ENCODE data around the gene NKX1-2. TPM values are rescaled to one million over a fixed set of nuclear protein-coding genes. Genes with fewer than 3 reads are reported as not detected.

Gene NKX1-2
- total and polyA plus RNA-seq, 2 of the 4 experiments (the other 2 are of a cell fraction) = not detected

DNA sequence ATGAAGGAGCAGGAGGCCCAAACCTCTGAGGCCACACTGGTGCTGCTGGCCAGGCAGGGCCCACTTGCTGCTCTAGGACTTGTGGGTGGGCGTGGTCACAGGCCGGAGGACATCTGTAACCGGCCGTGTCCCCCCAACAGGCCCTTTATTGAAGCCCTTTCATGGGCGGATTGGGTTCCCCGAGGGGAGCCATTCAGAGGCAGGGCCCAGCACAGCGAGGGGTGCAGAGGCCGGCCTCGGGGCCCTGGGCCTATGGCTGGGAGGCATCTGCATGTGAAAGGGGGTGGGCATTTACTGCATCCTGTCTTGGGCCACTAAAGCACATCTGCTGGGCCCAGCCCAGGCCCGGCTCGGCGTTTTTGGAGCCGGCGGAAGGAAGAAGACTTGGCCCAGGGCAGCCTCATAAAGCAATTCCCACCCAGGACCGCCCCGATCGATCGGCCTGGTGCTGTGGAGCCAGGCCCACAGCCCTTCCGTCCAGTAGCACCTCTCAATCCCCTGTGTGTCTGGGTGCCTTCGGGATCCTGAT is 20.2 kb upstream of the NKX1-2 start:
- POLR2A ChIA-PET (ENCODE audit: unreplicated experiment) = no interaction called here

More for the DNA sequence above, 20.2 kb upstream of the NKX1-2 start:
- Histone ChIP-seq H3K9me3 (ENCODE audit: control insufficient read depth, insufficient read depth, low read length) (no peaks in the 10 kb centered on the region), H3K4me1 (ENCODE audit: control insufficient read depth, insufficient read depth, low read length) (no peaks in the 10 kb centered on the region), H2BK5ac (ENCODE audit: low read depth, low read length, poor library complexity, severe bottlenecking) (no peak overlapping the region), H2BK120ac (ENCODE audit: low read depth, low read length) (no peak overlapping the region), H3K4ac (ENCODE audit: low read depth, low read length) (no peak overlapping the region), H4K20me1 (ENCODE audit: insufficient read depth, low read length) (no peaks in the 10 kb centered on the region; the same call in 1 of the 2 replicates), H2BK20ac (ENCODE audit: low read depth, low read length) (no peak overlapping the region), H4K5ac (ENCODE audit: low read depth, low read length) (no peak overlapping the region), H3K23ac (ENCODE audit: low read depth, low read length) (no peak overlapping the region), H4K91ac (ENCODE audit: insufficient read depth, low read depth, low read length) (no peak overlapping the region), H3K27me3 (ENCODE audit: control insufficient read depth, insufficient read depth, low read length) (no peaks in the 10 kb centered on the region), H3K4me3 (ENCODE audit: insufficient read depth, low read depth, low read length) (no peak overlapping the region), H3K14ac (replicated peaks; ENCODE audit: low read depth, low read length) (no peak overlapping the region), H3K9me1 (ENCODE audit: insufficient read depth, low read length) (no peaks in the 10 kb centered on the region), H2AFZ (replicated peaks; ENCODE audit: low read length, poor library complexity) (no peak overlapping the region), H2AK5ac (ENCODE audit: low read depth, low read length) (no peak overlapping the region), H2AK9ac (replicated peaks; ENCODE audit: low read depth, low read length, poor library complexity) (no peak overlapping the region), H3K36me3 (ENCODE audit: control insufficient read depth, insufficient read depth, low read length) (no peaks in the 10 kb centered on the region), H3K56ac (ENCODE audit: extremely low read depth, insufficient read depth, low read length) (no peak overlapping the region), H2BK15ac (ENCODE audit: low read depth, low read length) (no peak overlapping the region), H3K18ac (ENCODE audit: low read depth, low read length) (no peak overlapping the region), H3K9ac (ENCODE audit: low read depth, low read length) (no peak overlapping the region), H3K4me2 (ENCODE audit: low read depth, low read length) (no peak overlapping the region), H4K8ac (ENCODE audit: low read depth in 2 of 2, low read length in 2 of 2) (no peak overlapping the region), H3K79me1 (ENCODE audit: low read depth in 1 of 2, low read length in 2 of 2) (no peaks in the 10 kb centered on the region), H3K27ac (ENCODE audit: insufficient read depth, low read length) (no peak overlapping the region)
- ATAC-seq (ENCODE audit: low read depth) (no peak), DNase-seq (no peak)
- CTCF ChIA-PET = no interaction called here
- WGBS, 2 experiments (ENCODE audit: extremely low coverage in 2 of 2, insufficient read length in 1 of 2) = 66% methylated on average over 7 of the region's 20 CpGs; no CpG with 5 or more reads in 1 of the 2 experiments
- no TSS peak for BruUV-seq (replicated peaks)
- intact Hi-C loops (cut with micrococcal nuclease) = no loop called here
- TF ChIP-seq NFE2L2 (IDR thresholded peaks at IDR 0.05; ENCODE audit: low read depth, low read length) (no peak), MAFK (IDR thresholded peaks at IDR 0.05; ENCODE audit: low read depth, low read length) (no peak), MAZ (IDR thresholded peaks at IDR 0.05; ENCODE audit: borderline replicate concordance, low read depth, low read length) (no peak), RAD21 (IDR thresholded peaks at IDR 0.05; ENCODE audit: low read length) (no peak), RFX5 (IDR thresholded peaks at IDR 0.05; ENCODE audit: low read depth, low read length) (no peak), CHD1 (IDR thresholded peaks at IDR 0.05; ENCODE audit: low read depth, low read length) (no peak), FOS (IDR thresholded peaks at IDR 0.05; ENCODE audit: low read depth, low read length) (no peak), RCOR1 (IDR thresholded peaks at IDR 0.05; ENCODE audit: insufficient replicate concordance, low read length) (no peak), POLR2A (IDR thresholded peaks at IDR 0.05; ENCODE audit: low read depth, low read length) (no peak), SMC3 (IDR thresholded peaks at IDR 0.05; ENCODE audit: low read depth, low read length) (no peak), CEBPB (IDR thresholded peaks at IDR 0.05; ENCODE audit: low read depth, low read length) (no peak), MXI1 (IDR thresholded peaks at IDR 0.05; ENCODE audit: borderline replicate concordance, low read depth, low read length) (no peak)
- TF ChIP-seq, protein P1, sequence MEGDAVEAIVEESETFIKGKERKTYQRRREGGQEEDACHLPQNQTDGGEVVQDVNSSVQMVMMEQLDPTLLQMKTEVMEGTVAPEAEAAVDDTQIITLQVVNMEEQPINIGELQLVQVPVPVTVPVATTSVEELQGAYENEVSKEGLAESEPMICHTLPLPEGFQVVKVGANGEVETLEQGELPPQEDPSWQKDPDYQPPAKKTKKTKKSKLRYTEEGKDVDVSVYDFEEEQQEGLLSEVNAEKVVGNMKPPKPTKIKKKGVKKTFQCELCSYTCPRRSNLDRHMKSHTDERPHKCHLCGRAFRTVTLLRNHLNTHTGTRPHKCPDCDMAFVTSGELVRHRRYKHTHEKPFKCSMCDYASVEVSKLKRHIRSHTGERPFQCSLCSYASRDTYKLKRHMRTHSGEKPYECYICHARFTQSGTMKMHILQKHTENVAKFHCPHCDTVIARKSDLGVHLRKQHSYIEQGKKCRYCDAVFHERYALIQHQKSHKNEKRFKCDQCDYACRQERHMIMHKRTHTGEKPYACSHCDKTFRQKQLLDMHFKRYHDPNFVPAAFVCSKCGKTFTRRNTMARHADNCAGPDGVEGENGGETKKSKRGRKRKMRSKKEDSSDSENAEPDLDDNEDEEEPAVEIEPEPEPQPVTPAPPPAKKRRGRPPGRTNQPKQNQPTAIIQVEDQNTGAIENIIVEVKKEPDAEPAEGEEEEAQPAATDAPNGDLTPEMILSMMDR (conservative IDR thresholded peaks at IDR 0.05; ENCODE audit: low read depth, low read length) = no peak
- TF ChIP-seq, protein P2, sequence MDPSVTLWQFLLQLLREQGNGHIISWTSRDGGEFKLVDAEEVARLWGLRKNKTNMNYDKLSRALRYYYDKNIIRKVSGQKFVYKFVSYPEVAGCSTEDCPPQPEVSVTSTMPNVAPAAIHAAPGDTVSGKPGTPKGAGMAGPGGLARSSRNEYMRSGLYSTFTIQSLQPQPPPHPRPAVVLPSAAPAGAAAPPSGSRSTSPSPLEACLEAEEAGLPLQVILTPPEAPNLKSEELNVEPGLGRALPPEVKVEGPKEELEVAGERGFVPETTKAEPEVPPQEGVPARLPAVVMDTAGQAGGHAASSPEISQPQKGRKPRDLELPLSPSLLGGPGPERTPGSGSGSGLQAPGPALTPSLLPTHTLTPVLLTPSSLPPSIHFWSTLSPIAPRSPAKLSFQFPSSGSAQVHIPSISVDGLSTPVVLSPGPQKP (IDR thresholded peaks at IDR 0.05; ENCODE audit: borderline replicate concordance, low read depth, low read length) = no peak
- in situ Hi-C loops (cut with MboI; ENCODE audit: low sequenced_read_pairs) = no loop called here
- dilution Hi-C loops (cut with HindIII; ENCODE audit: low sequenced_read_pairs, unreplicated experiment) = no loop called here
